HEK293 (cell line): ENCODE data around the gene SMURF1.

Source experiments
- CTCF ChIA-PET: fragments of 350-600 bp; formaldehyde crosslinking; extraction: SDS; loops from one replicate; lab custom pipeline; 2021; ENCODE audit warnings: antibody characterized with exemption; lab: Yijun Ruan, JAX
- POLR2A ChIA-PET: fragments of 300-600 bp; formaldehyde crosslinking; extraction: SDS; loops from one replicate; lab custom pipeline; 2020; ENCODE audit warnings: antibody characterized with exemption, inconsistent platforms; lab: Yijun Ruan, JAX
- H3K27ac ChIP-seq: fragments of 200-500 bp; sonication (Bioruptor generic); 2 replicates; pipeline ENCODE4 v1.5.1; 2014; ENCODE audit warnings: low read depth, low read length, control low read depth, inconsistent platforms; ENCODE audit errors: extremely low read depth
- H3K36me3 ChIP-seq, 2 experiments: fragments of 200-500 bp in 1 of 2; sonication (Bioruptor generic) in 1 of 2; 1 replicate in 1 of 2; 2 replicates in 1 of 2; pipeline ENCODE4 v1.5.1; 2014 to 2017; ENCODE audit warnings: inconsistent platforms in 2 of 2, low read length in 2 of 2; ENCODE audit not compliant: control insufficient read depth in 2 of 2, insufficient read depth in 1 of 2
- H3K4me1 ChIP-seq: fragments of 200-500 bp; sonication (Bioruptor generic); 2 replicates; pipeline ENCODE4 v1.5.1; 2014; ENCODE audit warnings: mild to moderate bottlenecking, low read length, inconsistent platforms; ENCODE audit not compliant: control insufficient read depth, insufficient read depth
- H3K4me3 ChIP-seq: 2 replicates; pipeline ENCODE4 v1.5.1; 2011; ENCODE audit warnings: low read depth, mild to moderate bottlenecking, control low read depth, low read length, moderate library complexity
- H3K9me3 ChIP-seq: fragments of 200-500 bp; sonication (Bioruptor generic); 2 replicates; pipeline ENCODE4 v1.5.1; 2014; ENCODE audit warnings: low read depth, low read length, inconsistent platforms; ENCODE audit not compliant: control insufficient read depth, insufficient read depth
- KLF9 ChIP-seq: fragments of 450-650 bp; formaldehyde crosslinking; IDR thresholded peaks from 2 replicates; pipeline ENCODE4 v1.5.1; 2016; ENCODE audit warnings: missing biosample characterization, missing genetic modification characterization, low read depth
- MYNN ChIP-seq: fragments of 450-650 bp; formaldehyde crosslinking; IDR thresholded peaks from 2 replicates; pipeline ENCODE4 v1.5.1; 2016; ENCODE audit warnings: missing biosample characterization, missing genetic modification characterization, borderline replicate concordance
- OSR2 ChIP-seq: fragments of 450-650 bp; formaldehyde crosslinking; IDR thresholded peaks from 2 replicates; pipeline ENCODE4 v1.5.1; 2016; ENCODE audit warnings: missing biosample characterization, missing genetic modification characterization
- PRDM1 ChIP-seq: fragments of 450-650 bp; formaldehyde crosslinking; IDR thresholded peaks from 2 replicates; pipeline ENCODE4; 2016; ENCODE audit warnings: missing biosample characterization, missing genetic modification characterization
- SCRT2 ChIP-seq: fragments of 450-650 bp; formaldehyde crosslinking; IDR thresholded peaks from 2 replicates; pipeline ENCODE4 v1.5.1; 2016; ENCODE audit warnings: missing biosample characterization, missing genetic modification characterization
- TRIM28 ChIP-seq: IDR thresholded peaks from 2 replicates; pipeline ENCODE4 v1.6.1; 2011; ENCODE audit warnings: low read length, control low read depth, borderline replicate concordance
- ZBTB17 ChIP-seq: fragments of 450-650 bp; formaldehyde crosslinking; IDR thresholded peaks from 2 replicates; pipeline ENCODE4 v1.5.1; 2016; ENCODE audit warnings: missing biosample characterization, missing genetic modification characterization
- ZFP41 ChIP-seq: fragments of 450-650 bp; formaldehyde crosslinking; IDR thresholded peaks from 2 replicates; pipeline ENCODE4 v1.5.1; 2016; ENCODE audit warnings: missing biosample characterization, missing genetic modification characterization, borderline replicate concordance
- ZNF324 ChIP-seq: fragments of 450-650 bp; formaldehyde crosslinking; IDR thresholded peaks from 2 replicates; pipeline ENCODE4 v1.5.1; 2016; ENCODE audit warnings: missing biosample characterization, missing genetic modification characterization
- ZNF366 ChIP-seq: fragments of 450-650 bp; formaldehyde crosslinking; conservative IDR thresholded peaks from 2 replicates; pipeline ENCODE4 v1.5.1; 2016; ENCODE audit warnings: missing biosample characterization, missing genetic modification characterization
- ZNF626 ChIP-seq: fragments of 450-650 bp; sonication (Bioruptor Pico); formaldehyde crosslinking; IDR thresholded peaks from 2 replicates; pipeline ENCODE4 v1.5.1; 2018; ENCODE audit warnings: missing biosample characterization, missing genetic modification characterization, inconsistent platforms
- ZNF76 ChIP-seq: fragments of 450-650 bp; formaldehyde crosslinking; IDR thresholded peaks from 2 replicates; pipeline ENCODE4; 2016; ENCODE audit warnings: low read depth, missing biosample characterization, missing genetic modification characterization, borderline replicate concordance
- ZSCAN23 ChIP-seq: fragments of 450-650 bp; formaldehyde crosslinking; IDR thresholded peaks from 2 replicates; pipeline ENCODE4 v1.5.1; 2016; ENCODE audit warnings: missing biosample characterization, missing genetic modification characterization
- TF ChIP-seq, protein P1 (sequence below): IDR thresholded peaks from 2 replicates; pipeline ENCODE4 v1.6.1; 2011; ENCODE audit warnings: mild to moderate bottlenecking, low read depth, low read length, borderline replicate concordance
- TF ChIP-seq, protein P2 (sequence below): fragments of 450-650 bp; formaldehyde crosslinking; IDR thresholded peaks from 2 replicates; pipeline ENCODE4 v1.5.1; 2016; ENCODE audit warnings: missing biosample characterization, missing genetic modification characterization, low read depth
- TF ChIP-seq, protein P3 (sequence below): fragments of 450-650 bp; formaldehyde crosslinking; IDR thresholded peaks from 2 replicates; pipeline ENCODE4 v1.5.1; 2016; ENCODE audit warnings: missing biosample characterization, missing genetic modification characterization
- TF ChIP-seq, protein P4 (sequence below): fragments of 450-650 bp; formaldehyde crosslinking; IDR thresholded peaks from 2 replicates; pipeline ENCODE4 v1.5.1; 2016; ENCODE audit warnings: missing biosample characterization, missing genetic modification characterization
- TF ChIP-seq, protein P5 (sequence below): fragments of 450-650 bp; formaldehyde crosslinking; IDR thresholded peaks from 2 replicates; pipeline ENCODE4 v1.5.1; 2017; ENCODE audit warnings: missing biosample characterization, missing genetic modification characterization
- TF ChIP-seq, protein P6 (sequence below): fragments of 450-650 bp; formaldehyde crosslinking; conservative IDR thresholded peaks from 2 replicates; pipeline ENCODE4 v1.5.1; 2016; ENCODE audit warnings: low read depth, missing biosample characterization, missing genetic modification characterization

Gene SMURF1

DNA sequence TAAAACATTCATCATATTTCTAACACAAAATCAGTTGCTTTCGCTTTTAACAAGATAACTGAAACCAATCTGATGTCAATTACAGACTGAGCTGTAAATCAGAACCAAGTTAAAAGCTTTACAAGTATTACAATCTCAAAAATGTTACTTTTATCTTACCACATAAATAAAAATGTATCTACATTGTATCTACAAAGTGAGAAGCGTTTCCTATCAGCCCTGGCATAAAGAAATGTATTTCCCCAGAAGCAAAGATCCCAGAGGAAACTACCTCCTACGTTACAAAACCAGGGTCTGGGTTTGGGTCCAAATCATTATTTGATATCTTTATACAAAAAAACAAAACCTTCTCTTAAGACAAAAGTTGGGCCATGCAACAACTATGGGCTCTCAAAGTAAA, 2.6 kb downstream of the SMURF1 start (continued):
- no peak for TF ChIP-seq ZFP41
- no peak for TF ChIP-seq OSR2 (tag by site-specific recombination)
- TF ChIP-seq, protein P1, sequence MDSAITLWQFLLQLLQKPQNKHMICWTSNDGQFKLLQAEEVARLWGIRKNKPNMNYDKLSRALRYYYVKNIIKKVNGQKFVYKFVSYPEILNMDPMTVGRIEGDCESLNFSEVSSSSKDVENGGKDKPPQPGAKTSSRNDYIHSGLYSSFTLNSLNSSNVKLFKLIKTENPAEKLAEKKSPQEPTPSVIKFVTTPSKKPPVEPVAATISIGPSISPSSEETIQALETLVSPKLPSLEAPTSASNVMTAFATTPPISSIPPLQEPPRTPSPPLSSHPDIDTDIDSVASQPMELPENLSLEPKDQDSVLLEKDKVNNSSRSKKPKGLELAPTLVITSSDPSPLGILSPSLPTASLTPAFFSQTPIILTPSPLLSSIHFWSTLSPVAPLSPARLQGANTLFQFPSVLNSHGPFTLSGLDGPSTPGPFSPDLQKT = no peak
- no peak for TF ChIP-seq ZNF76 (tag by site-specific recombination)
- TF ChIP-seq, protein P2, sequence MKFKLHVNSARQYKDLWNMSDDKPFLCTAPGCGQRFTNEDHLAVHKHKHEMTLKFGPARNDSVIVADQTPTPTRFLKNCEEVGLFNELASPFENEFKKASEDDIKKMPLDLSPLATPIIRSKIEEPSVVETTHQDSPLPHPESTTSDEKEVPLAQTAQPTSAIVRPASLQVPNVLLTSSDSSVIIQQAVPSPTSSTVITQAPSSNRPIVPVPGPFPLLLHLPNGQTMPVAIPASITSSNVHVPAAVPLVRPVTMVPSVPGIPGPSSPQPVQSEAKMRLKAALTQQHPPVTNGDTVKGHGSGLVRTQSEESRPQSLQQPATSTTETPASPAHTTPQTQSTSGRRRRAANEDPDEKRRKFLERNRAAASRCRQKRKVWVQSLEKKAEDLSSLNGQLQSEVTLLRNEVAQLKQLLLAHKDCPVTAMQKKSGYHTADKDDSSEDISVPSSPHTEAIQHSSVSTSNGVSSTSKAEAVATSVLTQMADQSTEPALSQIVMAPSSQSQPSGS (tag by site-specific recombination) = no peak
- no peak for TF ChIP-seq MYNN (tag by site-specific recombination)
- TF ChIP-seq ZNF366 (tag by site-specific recombination) = no peak
- TF ChIP-seq, protein P3, sequence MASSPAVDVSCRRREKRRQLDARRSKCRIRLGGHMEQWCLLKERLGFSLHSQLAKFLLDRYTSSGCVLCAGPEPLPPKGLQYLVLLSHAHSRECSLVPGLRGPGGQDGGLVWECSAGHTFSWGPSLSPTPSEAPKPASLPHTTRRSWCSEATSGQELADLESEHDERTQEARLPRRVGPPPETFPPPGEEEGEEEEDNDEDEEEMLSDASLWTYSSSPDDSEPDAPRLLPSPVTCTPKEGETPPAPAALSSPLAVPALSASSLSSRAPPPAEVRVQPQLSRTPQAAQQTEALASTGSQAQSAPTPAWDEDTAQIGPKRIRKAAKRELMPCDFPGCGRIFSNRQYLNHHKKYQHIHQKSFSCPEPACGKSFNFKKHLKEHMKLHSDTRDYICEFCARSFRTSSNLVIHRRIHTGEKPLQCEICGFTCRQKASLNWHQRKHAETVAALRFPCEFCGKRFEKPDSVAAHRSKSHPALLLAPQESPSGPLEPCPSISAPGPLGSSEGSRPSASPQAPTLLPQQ (tag by site-specific recombination) = no peak
- no peak for TF ChIP-seq ZNF626 (tag by site-specific recombination)
- no peak for TF ChIP-seq SCRT2 (tag by site-specific recombination)
- TF ChIP-seq, protein P4, sequence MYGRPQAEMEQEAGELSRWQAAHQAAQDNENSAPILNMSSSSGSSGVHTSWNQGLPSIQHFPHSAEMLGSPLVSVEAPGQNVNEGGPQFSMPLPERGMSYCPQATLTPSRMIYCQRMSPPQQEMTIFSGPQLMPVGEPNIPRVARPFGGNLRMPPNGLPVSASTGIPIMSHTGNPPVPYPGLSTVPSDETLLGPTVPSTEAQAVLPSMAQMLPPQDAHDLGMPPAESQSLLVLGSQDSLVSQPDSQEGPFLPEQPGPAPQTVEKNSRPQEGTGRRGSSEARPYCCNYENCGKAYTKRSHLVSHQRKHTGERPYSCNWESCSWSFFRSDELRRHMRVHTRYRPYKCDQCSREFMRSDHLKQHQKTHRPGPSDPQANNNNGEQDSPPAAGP (tag by site-specific recombination) = no peak

DNA sequence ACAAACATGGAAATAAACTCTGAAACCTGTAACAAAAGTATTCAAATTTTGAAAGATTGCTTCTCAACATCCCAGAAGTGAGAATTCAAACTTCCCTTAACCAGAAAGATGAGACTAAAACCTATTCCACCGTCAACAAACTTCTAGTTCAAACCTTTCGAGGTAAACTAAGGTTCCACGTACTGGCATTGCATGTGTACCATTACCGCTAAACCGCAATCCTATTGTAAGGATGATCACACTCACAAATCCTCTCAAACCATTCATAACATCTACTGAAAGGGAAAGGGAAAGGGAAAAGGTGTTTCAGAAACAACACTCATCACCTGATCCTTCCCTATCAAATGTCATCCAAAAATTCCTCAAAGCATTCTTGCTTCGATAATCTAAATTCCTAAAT, 3.1 kb downstream of the SMURF1 start:
- no peaks in the 10 kb centered on the region for H3K36me3 ChIP-seq
- TF ChIP-seq ZSCAN23 (tag by site-specific recombination) = no peak
- peak; percentile 53 for TF ChIP-seq PRDM1
- H3K4me3 ChIP-seq = peak overlapping the region; percentile 7; the same call in 1 of the 2 replicates
- 0 out of 2 replicates have a peak, but pooled peaks cover 6% of the 10 kb centered on the region for H3K4me1 ChIP-seq
- CTCF ChIA-PET = no interaction called here
- no peaks in the 10 kb centered on the region for H3K9me3 ChIP-seq
- no peak overlapping the region for H3K27ac ChIP-seq
- POLR2A ChIA-PET = interaction anchor here (0.6 kb wide), 1 partner anchor 42 kb away, joined by 3 read pairs; no protein-coding TSS in a partner anchor

DNA sequence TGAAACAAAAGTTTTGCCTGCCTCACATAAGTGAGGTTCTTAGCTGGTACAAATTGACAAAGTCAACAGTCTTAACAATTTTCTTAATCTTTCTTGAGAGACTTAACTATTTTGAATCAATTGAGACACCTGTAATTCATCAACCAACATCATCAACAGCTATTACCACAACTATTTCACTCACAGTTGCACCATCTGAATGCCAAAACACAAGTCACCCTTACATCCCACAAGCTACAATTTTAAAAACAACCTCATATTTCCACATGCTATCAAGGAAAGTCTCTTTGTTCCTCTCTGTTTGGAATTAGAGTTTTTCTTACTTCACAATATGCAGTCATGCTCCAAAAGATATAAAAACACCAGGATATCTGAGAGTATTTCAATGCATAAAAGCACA, 4.9 kb downstream of the SMURF1 start:
- POLR2A ChIA-PET = interaction anchor here (2.1 kb wide), 1 partner anchor 10 kb away, joined by 4 read pairs; no protein-coding TSS in a partner anchor
- CTCF ChIA-PET = interaction anchor here (0.6 to 1.2 kb wide), 4 partner anchors 69 to 1983 kb away, joined by 3 to 4 read pairs (median 3); partner anchors contain the start of gene KPNA7
- no peak overlapping the region for H3K27ac ChIP-seq

More for the DNA sequence above, 4.9 kb downstream of the SMURF1 start:
- Histone ChIP-seq H3K9me3 (no peaks in the 10 kb centered on the region), H3K36me3 (no peaks in the 10 kb centered on the region), H3K4me1 (0 out of 2 replicates have a peak, but pooled peaks cover 9% of the 10 kb centered on the region), H3K4me3 (no peak overlapping the region)
- no peak for TF ChIP-seq ZNF324 (tag by site-specific recombination)
- TF ChIP-seq, protein P5, sequence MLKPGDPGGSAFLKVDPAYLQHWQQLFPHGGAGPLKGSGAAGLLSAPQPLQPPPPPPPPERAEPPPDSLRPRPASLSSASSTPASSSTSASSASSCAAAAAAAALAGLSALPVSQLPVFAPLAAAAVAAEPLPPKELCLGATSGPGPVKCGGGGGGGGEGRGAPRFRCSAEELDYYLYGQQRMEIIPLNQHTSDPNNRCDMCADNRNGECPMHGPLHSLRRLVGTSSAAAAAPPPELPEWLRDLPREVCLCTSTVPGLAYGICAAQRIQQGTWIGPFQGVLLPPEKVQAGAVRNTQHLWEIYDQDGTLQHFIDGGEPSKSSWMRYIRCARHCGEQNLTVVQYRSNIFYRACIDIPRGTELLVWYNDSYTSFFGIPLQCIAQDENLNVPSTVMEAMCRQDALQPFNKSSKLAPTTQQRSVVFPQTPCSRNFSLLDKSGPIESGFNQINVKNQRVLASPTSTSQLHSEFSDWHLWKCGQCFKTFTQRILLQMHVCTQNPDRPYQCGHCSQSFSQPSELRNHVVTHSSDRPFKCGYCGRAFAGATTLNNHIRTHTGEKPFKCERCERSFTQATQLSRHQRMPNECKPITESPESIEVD (tag by site-specific recombination) = peak; percentile 81
- TF ChIP-seq, protein P6, sequence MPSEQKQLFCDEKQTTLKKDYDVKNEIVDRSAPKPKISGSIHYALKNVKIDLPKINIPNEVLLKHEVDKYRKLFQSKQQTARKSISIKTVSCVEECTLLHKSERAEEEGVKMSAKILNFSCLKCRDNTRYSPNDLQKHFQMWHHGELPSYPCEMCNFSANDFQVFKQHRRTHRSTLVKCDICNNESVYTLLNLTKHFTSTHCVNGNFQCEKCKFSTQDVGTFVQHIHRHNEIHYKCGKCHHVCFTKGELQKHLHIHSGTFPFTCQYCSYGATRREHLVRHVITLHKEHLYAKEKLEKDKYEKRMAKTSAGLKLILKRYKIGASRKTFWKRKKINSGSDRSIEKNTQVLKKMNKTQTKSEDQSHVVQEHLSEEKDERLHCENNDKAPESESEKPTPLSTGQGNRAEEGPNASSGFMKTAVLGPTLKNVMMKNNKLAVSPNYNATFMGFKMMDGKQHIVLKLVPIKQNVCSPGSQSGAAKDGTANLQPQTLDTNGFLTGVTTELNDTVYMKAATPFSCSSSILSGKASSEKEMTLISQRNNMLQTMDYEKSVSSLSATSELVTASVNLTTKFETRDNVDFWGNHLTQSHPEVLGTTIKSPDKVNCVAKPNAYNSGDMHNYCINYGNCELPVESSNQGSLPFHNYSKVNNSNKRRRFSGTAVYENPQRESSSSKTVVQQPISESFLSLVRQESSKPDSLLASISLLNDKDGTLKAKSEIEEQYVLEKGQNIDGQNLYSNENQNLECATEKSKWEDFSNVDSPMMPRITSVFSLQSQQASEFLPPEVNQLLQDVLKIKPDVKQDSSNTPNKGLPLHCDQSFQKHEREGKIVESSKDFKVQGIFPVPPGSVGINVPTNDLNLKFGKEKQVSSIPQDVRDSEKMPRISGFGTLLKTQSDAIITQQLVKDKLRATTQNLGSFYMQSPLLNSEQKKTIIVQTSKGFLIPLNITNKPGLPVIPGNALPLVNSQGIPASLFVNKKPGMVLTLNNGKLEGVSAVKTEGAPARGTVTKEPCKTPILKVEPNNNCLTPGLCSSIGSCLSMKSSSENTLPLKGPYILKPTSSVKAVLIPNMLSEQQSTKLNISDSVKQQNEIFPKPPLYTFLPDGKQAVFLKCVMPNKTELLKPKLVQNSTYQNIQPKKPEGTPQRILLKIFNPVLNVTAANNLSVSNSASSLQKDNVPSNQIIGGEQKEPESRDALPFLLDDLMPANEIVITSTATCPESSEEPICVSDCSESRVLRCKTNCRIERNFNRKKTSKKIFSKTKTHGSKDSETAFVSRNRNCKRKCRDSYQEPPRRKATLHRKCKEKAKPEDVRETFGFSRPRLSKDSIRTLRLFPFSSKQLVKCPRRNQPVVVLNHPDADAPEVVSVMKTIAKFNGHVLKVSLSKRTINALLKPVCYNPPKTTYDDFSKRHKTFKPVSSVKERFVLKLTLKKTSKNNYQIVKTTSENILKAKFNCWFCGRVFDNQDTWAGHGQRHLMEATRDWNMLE (tag by site-specific recombination) = no peak
- TF ChIP-seq ZBTB17 (tag by site-specific recombination) = no peak
- no peak for TF ChIP-seq KLF9 (tag by site-specific recombination)
- no peak for TF ChIP-seq TRIM28
